B cell (primary cell): ENCODE data around the gene PNCK.
"Not testable (repeated sequence)": the region's sequence is repeated elsewhere in the genome, so short reads cannot be mapped to it uniquely, and the experiment has no call there.

ENCODE experiments used
- CTCF ChIP-seq: fragments of 200-600 bp; IDR thresholded peaks from one replicate; pipeline ENCODE4 v1.8.0; 2022; ENCODE audit warnings: antibody characterized with exemption, mild to moderate bottlenecking
- EZH2 ChIP-seq: IDR thresholded peaks from 2 replicates; pipeline ENCODE4 v1.6.1; 2012; ENCODE audit warnings: borderline replicate concordance, low read depth, mild to moderate bottlenecking, moderate library complexity, low read length; ENCODE audit not compliant: insufficient read depth, poor library complexity, severe bottlenecking

- not testable (repeated sequence) for TF ChIP-seq CTCF, EZH2
Observed at GRCh38 chrX:153704631-153705402, 31.2 kb upstream of the PNCK start.
